ENCODE data around the gene SLX9. TPM values are rescaled to one million over a fixed set of nuclear protein-coding genes. Genes with fewer than 3 reads are reported as not detected.

The SLX9 gene
- polyA plus RNA-seq, 1 donor from 2014 or later = 15.4 TPM

DNA sequence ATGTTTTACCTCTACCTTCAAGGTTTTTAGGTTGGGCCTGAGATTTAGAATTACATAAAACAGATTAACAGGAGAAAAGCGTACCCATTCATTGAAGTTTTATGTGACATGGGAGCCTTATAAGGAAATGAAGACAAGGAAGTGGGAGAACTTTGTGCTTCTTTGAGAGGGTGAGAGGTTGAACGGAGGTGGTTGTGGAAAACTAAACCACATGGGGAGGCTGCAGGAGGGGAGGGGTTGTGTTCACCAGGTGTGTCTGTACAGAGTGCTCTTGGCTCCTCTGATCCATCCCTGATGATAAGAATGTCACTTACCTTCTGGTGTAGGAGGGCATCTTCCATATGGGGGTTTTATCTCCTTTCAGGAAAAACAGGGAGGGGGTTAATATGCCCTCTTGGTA is 2.7 kb downstream of the SLX9 start:
- H2AFZ ChIP-seq (ENCODE audit: low read depth, low read length) = no peak overlapping the region
- no peaks in the 10 kb centered on the region for H3K36me3 ChIP-seq (ENCODE audit: insufficient read depth, low read length)
- no peaks in the 10 kb centered on the region for H3F3A ChIP-seq (ENCODE audit: insufficient read depth, low read length, poor library complexity, severe bottlenecking)
- H3K4me2 ChIP-seq (ENCODE audit: low read length) = no peak overlapping the region
- TF ChIP-seq, protein P1, sequence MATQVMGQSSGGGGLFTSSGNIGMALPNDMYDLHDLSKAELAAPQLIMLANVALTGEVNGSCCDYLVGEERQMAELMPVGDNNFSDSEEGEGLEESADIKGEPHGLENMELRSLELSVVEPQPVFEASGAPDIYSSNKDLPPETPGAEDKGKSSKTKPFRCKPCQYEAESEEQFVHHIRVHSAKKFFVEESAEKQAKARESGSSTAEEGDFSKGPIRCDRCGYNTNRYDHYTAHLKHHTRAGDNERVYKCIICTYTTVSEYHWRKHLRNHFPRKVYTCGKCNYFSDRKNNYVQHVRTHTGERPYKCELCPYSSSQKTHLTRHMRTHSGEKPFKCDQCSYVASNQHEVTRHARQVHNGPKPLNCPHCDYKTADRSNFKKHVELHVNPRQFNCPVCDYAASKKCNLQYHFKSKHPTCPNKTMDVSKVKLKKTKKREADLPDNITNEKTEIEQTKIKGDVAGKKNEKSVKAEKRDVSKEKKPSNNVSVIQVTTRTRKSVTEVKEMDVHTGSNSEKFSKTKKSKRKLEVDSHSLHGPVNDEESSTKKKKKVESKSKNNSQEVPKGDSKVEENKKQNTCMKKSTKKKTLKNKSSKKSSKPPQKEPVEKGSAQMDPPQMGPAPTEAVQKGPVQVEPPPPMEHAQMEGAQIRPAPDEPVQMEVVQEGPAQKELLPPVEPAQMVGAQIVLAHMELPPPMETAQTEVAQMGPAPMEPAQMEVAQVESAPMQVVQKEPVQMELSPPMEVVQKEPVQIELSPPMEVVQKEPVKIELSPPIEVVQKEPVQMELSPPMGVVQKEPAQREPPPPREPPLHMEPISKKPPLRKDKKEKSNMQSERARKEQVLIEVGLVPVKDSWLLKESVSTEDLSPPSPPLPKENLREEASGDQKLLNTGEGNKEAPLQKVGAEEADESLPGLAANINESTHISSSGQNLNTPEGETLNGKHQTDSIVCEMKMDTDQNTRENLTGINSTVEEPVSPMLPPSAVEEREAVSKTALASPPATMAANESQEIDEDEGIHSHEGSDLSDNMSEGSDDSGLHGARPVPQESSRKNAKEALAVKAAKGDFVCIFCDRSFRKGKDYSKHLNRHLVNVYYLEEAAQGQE (IDR thresholded peaks at IDR 0.05; ENCODE audit: borderline replicate concordance) = no peak
- TF ChIP-seq SMC3 (conservative IDR thresholded peaks at IDR 0.05; ENCODE audit: poor library complexity) = no peak
- no peak for TF ChIP-seq EP300 (conservative IDR thresholded peaks at IDR 0.05; ENCODE audit: poor library complexity, severe bottlenecking)
- no peak for TF ChIP-seq MXI1 (conservative IDR thresholded peaks at IDR 0.05; ENCODE audit: poor library complexity, severe bottlenecking)
- TF ChIP-seq RAD21 (conservative IDR thresholded peaks at IDR 0.05) = no peak
- no peak for TF ChIP-seq POLR2AphosphoS5 (IDR thresholded peaks at IDR 0.05)
- no peak for TF ChIP-seq TAF1 (IDR thresholded peaks at IDR 0.05; ENCODE audit: low read depth)
- TF ChIP-seq, protein P2, sequence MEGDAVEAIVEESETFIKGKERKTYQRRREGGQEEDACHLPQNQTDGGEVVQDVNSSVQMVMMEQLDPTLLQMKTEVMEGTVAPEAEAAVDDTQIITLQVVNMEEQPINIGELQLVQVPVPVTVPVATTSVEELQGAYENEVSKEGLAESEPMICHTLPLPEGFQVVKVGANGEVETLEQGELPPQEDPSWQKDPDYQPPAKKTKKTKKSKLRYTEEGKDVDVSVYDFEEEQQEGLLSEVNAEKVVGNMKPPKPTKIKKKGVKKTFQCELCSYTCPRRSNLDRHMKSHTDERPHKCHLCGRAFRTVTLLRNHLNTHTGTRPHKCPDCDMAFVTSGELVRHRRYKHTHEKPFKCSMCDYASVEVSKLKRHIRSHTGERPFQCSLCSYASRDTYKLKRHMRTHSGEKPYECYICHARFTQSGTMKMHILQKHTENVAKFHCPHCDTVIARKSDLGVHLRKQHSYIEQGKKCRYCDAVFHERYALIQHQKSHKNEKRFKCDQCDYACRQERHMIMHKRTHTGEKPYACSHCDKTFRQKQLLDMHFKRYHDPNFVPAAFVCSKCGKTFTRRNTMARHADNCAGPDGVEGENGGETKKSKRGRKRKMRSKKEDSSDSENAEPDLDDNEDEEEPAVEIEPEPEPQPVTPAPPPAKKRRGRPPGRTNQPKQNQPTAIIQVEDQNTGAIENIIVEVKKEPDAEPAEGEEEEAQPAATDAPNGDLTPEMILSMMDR (IDR thresholded peaks at IDR 0.05; ENCODE audit: poor library complexity, severe bottlenecking) = no peak
- no peak for TF ChIP-seq EZH2 (IDR thresholded peaks at IDR 0.05; ENCODE audit: borderline replicate concordance, insufficient read depth, low read length, poor library complexity, severe bottlenecking)
- no peaks in the 10 kb centered on the region for H3K9me3 ChIP-seq (ENCODE audit: low read length)
- H3K27me3 ChIP-seq (ENCODE audit: insufficient read depth, low read depth, low read length) = no peaks in the 10 kb centered on the region
- H3K79me2 ChIP-seq (replicated peaks; ENCODE audit: insufficient read depth, low read length) = peaks cover 19% of the 10 kb centered on the region
- no peak overlapping the region for H3K9ac ChIP-seq (ENCODE audit: low read length)
- H4K20me1 ChIP-seq (ENCODE audit: insufficient read depth) = no peaks in the 10 kb centered on the region
- H3K27ac ChIP-seq (ENCODE audit: low read length) = no peak overlapping the region
- no peak overlapping the region for H3K4me3 ChIP-seq (ENCODE audit: low read length)
- no peaks in the 10 kb centered on the region for H3K9me2 ChIP-seq (ENCODE audit: insufficient read depth, low read length)

DNA sequence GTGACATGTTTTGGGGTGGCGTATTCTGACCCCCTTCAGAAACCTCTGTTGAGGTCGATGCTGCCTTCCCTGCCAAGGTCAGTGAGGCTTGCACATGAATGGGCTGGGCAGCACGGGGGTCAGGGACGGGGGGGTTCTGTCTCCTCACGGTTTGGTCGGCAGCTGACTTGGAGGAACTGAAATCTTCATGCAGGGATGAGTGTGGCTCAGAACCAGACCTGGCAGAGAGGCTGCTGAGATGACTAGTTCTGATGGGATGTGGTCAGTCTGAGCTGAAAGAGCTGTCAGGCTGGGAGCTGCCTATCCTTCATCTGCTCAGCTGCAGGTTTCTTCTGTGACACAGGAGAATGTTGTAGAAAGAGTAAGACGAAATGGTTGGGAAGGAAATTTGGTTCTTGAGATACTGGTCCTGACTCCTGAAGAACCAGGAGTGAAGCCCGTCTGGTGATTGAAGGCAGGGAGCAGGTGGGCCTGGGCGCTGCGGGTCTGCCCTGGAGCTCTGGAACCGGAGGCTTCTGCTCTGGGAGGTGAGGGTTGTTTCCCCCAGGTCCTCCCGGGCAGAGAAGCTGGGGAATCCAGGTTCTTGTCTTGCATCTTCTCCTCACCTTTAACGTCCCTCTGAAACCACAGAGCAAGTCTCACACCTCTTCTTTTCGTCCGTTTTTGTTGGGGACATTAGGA is 3.3 kb downstream of the SLX9 start:
- Histone ChIP-seq H3K27ac (ENCODE audit: low read length) (no peak overlapping the region), H3K27me3 (ENCODE audit: insufficient read depth, low read depth, low read length) (no peaks in the 10 kb centered on the region), H3K4me3 (ENCODE audit: low read length) (no peak overlapping the region), H3K36me3 (ENCODE audit: insufficient read depth, low read length) (no peaks in the 10 kb centered on the region), H3F3A (ENCODE audit: insufficient read depth, low read length, poor library complexity, severe bottlenecking) (no peaks in the 10 kb centered on the region), H3K9me2 (ENCODE audit: insufficient read depth, low read length) (no peaks in the 10 kb centered on the region), H2AFZ (ENCODE audit: low read depth, low read length) (no peak overlapping the region), H3K9me3 (ENCODE audit: low read length) (no peaks in the 10 kb centered on the region), H3K79me2 (replicated peaks; ENCODE audit: insufficient read depth, low read length) (peaks cover 19% of the 10 kb centered on the region), H3K4me2 (ENCODE audit: low read length) (no peak overlapping the region), H3K9ac (ENCODE audit: low read length) (no peak overlapping the region), H4K20me1 (ENCODE audit: insufficient read depth) (no peaks in the 10 kb centered on the region)
- TF ChIP-seq, protein P1 (IDR thresholded peaks at IDR 0.05; ENCODE audit: borderline replicate concordance) = no peak
- TF ChIP-seq POLR2AphosphoS5 (IDR thresholded peaks at IDR 0.05) = no peak
- TF ChIP-seq, protein P2 (IDR thresholded peaks at IDR 0.05; ENCODE audit: poor library complexity, severe bottlenecking) = no peak
- TF ChIP-seq MXI1 (conservative IDR thresholded peaks at IDR 0.05; ENCODE audit: poor library complexity, severe bottlenecking) = no peak
- no peak for TF ChIP-seq EZH2 (IDR thresholded peaks at IDR 0.05; ENCODE audit: borderline replicate concordance, insufficient read depth, low read length, poor library complexity, severe bottlenecking)
- no peak for TF ChIP-seq TAF1 (IDR thresholded peaks at IDR 0.05; ENCODE audit: low read depth)
- no peak for TF ChIP-seq SMC3 (conservative IDR thresholded peaks at IDR 0.05; ENCODE audit: poor library complexity)
- no peak for TF ChIP-seq RAD21 (conservative IDR thresholded peaks at IDR 0.05)
- no peak for TF ChIP-seq EP300 (conservative IDR thresholded peaks at IDR 0.05; ENCODE audit: poor library complexity, severe bottlenecking)
